ENCODE data around the gene SH3BGR. TPM values are rescaled to one million over a fixed set of nuclear protein-coding genes. Genes with fewer than 3 reads are reported as not detected.

Gene SH3BGR
- total and polyA plus RNA-seq, 2 of the 8 experiments (the other 6 are each of a cell fraction or from before 2014, with no cell fraction given), result 2.1 to 5.9 TPM

DNA sequence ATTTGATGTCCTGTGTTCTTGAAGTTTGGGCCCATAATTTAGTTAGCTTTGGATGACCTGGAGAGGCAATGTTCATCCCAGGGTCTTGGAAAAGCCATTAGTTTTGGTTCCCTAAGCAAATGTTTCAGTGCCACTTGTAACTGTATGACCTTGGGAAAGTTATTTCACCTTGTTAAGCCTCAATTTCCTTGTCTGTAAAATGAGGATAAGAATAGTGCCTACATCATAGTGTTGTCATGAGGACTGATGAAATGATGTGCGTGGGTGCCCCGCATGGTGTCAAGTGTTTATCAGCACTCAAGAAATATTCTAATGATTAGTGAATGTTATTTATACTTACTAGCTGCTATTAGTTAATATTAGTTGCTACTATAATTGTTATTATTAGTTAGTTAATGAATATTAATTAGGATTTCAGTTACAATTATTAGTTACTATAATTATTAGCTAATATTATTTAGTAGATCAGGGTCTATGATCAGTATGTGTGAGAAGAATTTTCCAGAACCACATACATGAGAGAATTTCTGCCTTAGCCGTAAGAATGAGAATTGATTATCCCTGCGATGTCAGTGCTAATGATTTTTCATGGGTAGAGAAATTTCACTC lies 1.9 kb downstream of the SH3BGR start:
- H3K56ac ChIP-seq (replicated peaks; ENCODE audit: insufficient read length, low read depth, low read length), result no peak overlapping the region
- no peaks in the 10 kb centered on the region for H4K20me1 ChIP-seq (replicated peaks in 1 of 2; ENCODE audit: control insufficient read depth in 1 of 2, insufficient read depth in 2 of 2, low read length in 2 of 2)
- no peaks in the 10 kb centered on the region; the same call in 1 of the 2 replicates for H3K23me2 ChIP-seq (ENCODE audit: low read depth, low read length)
- no peak overlapping the region for H2AK5ac ChIP-seq (ENCODE audit: low read depth, low read length)
- no peak overlapping the region for H3K4me2 ChIP-seq (ENCODE audit: insufficient read depth in 1 of 2, low read depth in 2 of 2, low read length in 2 of 2)
- DNase-seq (ENCODE audit: low read depth in 1 of 2, low spot score in 2 of 2) (no peak), FAIRE-seq (no peak)
- no peak overlapping the region for H2BK20ac ChIP-seq (ENCODE audit: low read length)
- H4K8ac ChIP-seq (ENCODE audit: extremely low read depth, insufficient read depth, low read length), result no peak overlapping the region
- no peaks in the 10 kb centered on the region for H3K9me3 ChIP-seq (ENCODE audit: insufficient read depth in 2 of 2, low read depth in 1 of 2, low read length in 1 of 2)
- H3K9ac ChIP-seq (replicated peaks in 1 of 4; ENCODE audit: extremely low read depth in 1 of 4, low read depth in 3 of 4, low read length in 3 of 4), result no peak overlapping the region
- no peaks in the 10 kb centered on the region for H3K79me1 ChIP-seq (ENCODE audit: low read depth, low read length)
- POLR2A ChIA-PET (ENCODE audit: partially characterized antibody), result interaction anchor here (0.6 kb wide), 1 partner anchor 88 kb away, joined by 3 read pairs; no protein-coding TSS in a partner anchor
- H2BK5ac ChIP-seq (ENCODE audit: low read depth, low read length), result no peak overlapping the region
- no peak overlapping the region for H4K91ac ChIP-seq (replicated peaks; ENCODE audit: insufficient read length, low read length)
- H3K4me3 ChIP-seq (ENCODE audit: extremely low read depth in 1 of 4, insufficient read depth in 2 of 4, low read depth in 3 of 4, low read length in 4 of 4), result no peak overlapping the region
- no peaks in the 10 kb centered on the region for H3K79me2 ChIP-seq (ENCODE audit: control insufficient read depth in 1 of 2, insufficient read depth in 2 of 2, low read length in 2 of 2)
- H3K27me3 ChIP-seq (replicated peaks in 1 of 4; ENCODE audit: control insufficient read depth in 3 of 4, extremely low read depth in 1 of 4, insufficient read depth in 3 of 4, low read length in 3 of 4), result no peaks in the 10 kb centered on the region
- H3K18ac ChIP-seq (ENCODE audit: extremely low read depth, low read length), result no peak overlapping the region
- no peak overlapping the region for H2BK120ac ChIP-seq (replicated peaks; ENCODE audit: low read depth, low read length)
- no peak overlapping the region for H3K23ac ChIP-seq (ENCODE audit: insufficient read length)
- CTCF ChIA-PET (ENCODE audit: partially characterized antibody), result interaction anchor here (1.0 to 1.3 kb wide), 2 partner anchors 12 to 24 kb away, joined by 3 to 4 read pairs; no protein-coding TSS in a partner anchor
- H3K4me1 ChIP-seq (replicated peaks in 1 of 4; ENCODE audit: control insufficient read depth in 3 of 4, insufficient read depth in 4 of 4, low read length in 3 of 4), result peaks cover 0 to 5% (median 0%) of the 10 kb centered on the region in 4 experiments; a peak in 4 of 7 replicates
- H3K36me3 ChIP-seq (ENCODE audit: control insufficient read depth in 2 of 4, insufficient read depth in 4 of 4, low read length in 3 of 4), result no peaks in the 10 kb centered on the region
- no peak overlapping the region for H3K4ac ChIP-seq (replicated peaks; ENCODE audit: insufficient read length, low read depth, low read length)
- H3K14ac ChIP-seq (ENCODE audit: insufficient read length), result no peak overlapping the region
- H2BK12ac ChIP-seq (ENCODE audit: low read depth, low read length), result no peak overlapping the region
- no peak overlapping the region for H3K27ac ChIP-seq (ENCODE audit: low read depth, low read length)
- H2BK15ac ChIP-seq (ENCODE audit: low read length), result no peak overlapping the region
- 91% methylated on average over 4 of the region's 4 CpGs; no CpG with 5 or more reads in 1 of the 2 experiments for WGBS, 2 experiments (ENCODE audit: extremely low coverage in 1 of 2, insufficient coverage in 1 of 2, insufficient read length in 1 of 2, insufficient replicate concordance in 2 of 2, low coverage in 1 of 2, low lambda C conversion rate in 2 of 2, missing lambda C conversion rate in 1 of 2)
- no peak overlapping the region for H2AFZ ChIP-seq (ENCODE audit: low read length)
- no peak overlapping the region for H4K5ac ChIP-seq (ENCODE audit: insufficient read length, low read depth, low read length)
- TF ChIP-seq CHD2 (IDR thresholded peaks at IDR 0.05; ENCODE audit: low read length), result no peak
